Measurements from ENCODE around the gene FBXW12.
A peak's percentile ranks its signal among the peaks of the same experiment; 100 is the strongest.

Gene FBXW12

DNA sequence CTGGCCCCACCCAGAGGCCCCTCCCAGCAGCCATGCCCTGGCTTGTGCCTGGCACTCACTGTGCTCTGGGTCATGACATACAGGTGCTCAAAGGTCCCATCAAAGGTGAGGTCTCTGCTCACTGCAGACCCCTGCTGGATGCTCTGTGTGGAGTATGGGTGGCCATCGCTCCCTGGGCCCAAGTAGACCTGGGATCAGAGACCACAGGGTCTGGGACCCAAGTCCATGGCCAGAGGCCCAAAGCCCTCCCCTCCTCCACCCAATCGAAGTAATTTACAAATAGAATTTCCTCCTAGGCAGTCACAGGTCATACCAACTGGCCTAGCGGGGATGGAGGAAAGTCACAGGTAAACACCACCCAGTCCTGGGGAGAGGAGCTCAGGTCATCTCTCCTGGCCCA, 50.3 kb downstream of the FBXW12 start:
- DNase-seq (ENCODE audit: low spot score) = no peak

DNA sequence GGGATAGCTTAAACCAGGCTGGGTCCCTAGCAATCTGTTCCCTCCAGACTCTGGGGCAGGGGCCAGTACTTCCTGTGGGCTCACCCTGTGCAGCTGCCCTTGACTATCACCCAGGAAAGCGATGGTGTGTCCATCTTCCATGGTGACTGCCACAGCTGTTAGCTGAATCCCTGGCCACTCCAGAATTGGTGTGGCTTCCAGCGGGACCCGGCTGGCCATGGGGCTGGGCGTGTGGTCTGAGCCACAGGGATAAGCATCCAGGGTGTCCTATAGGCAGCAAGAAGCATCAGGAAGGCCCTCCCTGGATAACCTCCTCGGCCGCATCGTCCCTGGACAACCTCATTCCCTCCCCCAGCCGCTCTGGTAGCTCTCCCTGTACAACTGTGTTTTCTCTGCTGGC, 50.7 kb downstream of the FBXW12 start:
- DNase-seq (ENCODE audit: low spot score) = no peak

DNA sequence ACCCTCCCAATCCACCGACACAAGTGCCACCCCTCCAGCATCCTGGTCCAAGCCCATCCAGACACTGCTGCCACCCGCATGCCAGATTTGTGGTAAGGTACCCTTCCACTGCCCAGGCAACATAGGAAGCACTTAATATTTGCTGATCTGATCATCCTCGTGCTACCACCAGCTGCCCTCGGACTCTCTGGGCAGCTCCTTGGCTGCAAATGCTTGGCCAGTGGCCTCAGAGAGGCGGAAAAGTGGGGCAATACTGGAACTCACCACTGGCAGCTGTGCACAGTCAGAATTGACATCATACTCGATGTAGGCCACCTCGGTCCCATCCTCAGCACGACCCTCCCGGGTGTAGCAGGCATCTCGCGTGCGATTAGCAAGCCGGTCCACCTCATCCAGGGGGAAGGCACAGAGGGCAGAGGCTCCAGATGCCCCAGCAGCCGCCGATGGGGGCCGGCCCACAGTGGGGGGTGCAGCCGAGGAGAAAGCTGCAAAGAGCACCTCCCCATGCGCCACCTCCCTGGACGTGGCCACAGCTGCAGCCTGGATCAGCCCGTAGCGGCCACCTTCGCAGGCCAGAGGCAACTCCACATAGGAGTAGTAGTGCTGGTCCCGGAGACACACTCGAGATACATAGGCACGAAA, 51.3 kb downstream of the FBXW12 start:
- no peak for DNase-seq (ENCODE audit: low spot score)

DNA sequence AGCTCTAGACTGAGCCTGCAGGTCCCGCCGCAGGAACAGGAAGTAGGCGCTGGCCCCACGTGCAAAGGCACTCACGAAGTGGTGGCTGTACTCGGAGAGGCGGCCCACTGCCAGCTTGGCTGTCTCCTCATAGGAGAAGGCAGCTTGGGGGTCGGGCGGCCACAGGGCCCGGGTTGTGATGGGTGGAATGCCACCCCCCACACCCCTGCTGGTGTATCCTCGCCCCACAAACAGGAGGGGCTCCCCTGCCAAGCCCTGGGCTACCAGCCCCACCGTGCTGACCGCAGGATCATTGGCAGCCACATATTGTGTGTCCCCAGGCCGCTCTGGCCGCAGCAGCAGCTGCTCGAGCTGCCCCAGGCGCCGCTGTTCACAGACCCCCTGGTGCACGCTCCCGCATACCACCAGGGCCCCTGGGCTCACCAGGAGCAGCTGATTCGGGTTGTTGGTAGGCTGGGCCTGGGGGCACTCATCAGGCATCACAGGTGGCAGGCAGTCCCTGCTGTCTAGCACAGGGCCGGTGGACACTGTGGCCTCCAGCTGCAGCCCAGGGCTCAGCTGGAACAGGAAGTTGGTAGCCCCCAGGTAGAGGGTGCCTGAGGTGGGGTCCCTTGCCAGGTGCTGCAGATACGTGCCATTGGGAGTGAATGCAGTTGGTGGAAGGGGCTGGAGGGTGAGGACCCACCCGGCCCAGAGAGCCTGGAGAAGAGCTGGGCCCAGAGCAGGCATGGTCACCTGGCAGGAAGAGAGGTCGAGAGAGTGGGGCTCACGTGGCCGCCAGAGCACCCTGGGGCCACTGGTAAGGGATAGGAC, 52.1 kb downstream of the FBXW12 start:
- DNase-seq (ENCODE audit: low spot score) = no peak

GRCh38 chr3:48425281-48425812, 53.3 kb downstream of the FBXW12 start:
- no peak for DNase-seq (ENCODE audit: low spot score)

GRCh38 chr3:48426401-48426909, 54.4 kb downstream of the FBXW12 start:
- DNase-seq (ENCODE audit: low spot score) = no peak

DNA sequence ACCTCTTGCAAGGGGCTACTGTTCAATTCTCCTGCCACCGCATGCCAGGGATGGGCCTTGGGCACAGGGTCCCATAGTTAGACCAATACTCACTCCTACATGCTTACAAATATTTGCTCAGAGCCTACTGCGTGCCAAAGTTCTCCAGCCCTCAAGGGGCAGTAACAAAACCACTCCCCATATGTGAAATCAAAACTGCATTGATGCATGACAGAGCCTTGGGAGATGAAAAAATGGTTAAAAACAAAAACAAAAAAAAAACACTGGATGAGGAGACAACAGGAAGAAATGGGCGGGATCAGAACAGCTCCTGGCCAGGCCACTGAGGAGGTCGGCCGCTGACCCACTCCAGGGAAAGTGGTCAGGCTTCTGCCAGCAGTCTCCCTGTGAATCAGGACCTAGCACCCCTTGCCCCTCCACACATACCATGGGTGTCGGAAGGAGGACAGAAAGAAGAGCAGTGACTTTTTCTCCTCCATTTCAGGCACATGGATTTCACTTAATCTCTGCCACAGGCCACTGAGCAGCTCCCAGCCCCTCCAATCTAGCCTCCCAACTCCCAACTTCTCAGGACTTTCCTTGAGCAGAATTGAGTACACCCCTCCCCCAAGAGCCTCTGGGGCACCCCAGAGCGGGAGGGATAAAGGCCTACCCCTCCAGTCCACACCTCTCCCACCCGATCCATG, 55.1 kb downstream of the FBXW12 start:
- no peak for DNase-seq (ENCODE audit: low spot score)

DNA sequence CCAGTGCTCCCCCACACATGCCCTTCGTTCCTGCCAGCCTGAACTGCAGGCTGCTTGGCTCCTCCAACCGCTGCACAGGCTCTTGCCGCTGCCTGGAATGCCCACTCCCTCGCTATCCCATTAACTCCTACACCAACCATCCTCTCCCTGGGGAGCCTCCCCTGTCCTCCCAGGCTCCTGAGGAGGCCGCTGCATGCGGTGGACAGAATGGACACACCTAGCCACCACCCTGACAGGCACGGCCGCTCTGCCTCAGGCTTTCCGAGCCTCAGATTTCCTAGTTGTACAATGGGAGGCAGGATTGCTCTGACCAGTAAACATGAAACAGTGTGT, 55.6 kb downstream of the FBXW12 start:
- DNase-seq (ENCODE audit: low spot score) = no peak

- DNase-seq (ENCODE audit: low spot score) = no peak
These were observed 56.1 kb downstream of the FBXW12 start for GRCh38 chr3:48428088-48428571.

GRCh38 chr3:48428572-48429316, 56.7 kb downstream of the FBXW12 start:
- DNase-seq (ENCODE audit: low spot score) = no peak

DNA sequence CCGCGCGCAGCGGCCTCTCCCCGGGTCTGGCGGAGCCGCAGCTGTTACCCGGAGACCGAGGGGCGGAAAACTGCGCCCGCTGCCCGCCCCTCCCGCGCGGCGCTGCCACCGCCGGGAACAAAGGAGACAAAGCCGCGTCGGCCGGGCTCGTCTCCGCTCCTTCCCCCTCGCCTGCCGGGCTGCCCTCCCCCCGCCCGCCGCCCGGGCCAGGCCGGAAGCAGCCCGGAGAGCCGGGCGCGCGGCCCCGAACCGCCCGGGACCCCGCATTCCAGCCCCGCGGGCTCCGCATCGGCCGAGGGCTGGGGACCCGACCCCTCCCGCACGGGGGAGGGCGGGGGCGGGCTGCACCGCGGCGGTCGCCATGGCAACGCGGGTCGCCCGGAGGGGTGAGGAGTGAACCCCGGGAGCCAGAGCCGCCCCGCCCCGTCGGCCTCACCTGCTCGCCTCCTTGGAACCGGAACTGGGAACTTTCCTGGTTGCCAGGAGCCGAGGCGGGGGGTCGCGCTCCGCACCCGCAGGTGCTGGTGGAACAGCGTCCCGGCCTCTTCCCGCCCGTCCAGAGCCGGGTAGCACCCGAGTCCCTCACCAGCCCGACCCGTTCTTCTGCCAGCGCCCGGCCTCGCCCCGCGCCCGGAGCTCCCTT, 57.4 kb downstream of the FBXW12 start:
- peak; percentile 57 for DNase-seq (ENCODE audit: low spot score)

DNA sequence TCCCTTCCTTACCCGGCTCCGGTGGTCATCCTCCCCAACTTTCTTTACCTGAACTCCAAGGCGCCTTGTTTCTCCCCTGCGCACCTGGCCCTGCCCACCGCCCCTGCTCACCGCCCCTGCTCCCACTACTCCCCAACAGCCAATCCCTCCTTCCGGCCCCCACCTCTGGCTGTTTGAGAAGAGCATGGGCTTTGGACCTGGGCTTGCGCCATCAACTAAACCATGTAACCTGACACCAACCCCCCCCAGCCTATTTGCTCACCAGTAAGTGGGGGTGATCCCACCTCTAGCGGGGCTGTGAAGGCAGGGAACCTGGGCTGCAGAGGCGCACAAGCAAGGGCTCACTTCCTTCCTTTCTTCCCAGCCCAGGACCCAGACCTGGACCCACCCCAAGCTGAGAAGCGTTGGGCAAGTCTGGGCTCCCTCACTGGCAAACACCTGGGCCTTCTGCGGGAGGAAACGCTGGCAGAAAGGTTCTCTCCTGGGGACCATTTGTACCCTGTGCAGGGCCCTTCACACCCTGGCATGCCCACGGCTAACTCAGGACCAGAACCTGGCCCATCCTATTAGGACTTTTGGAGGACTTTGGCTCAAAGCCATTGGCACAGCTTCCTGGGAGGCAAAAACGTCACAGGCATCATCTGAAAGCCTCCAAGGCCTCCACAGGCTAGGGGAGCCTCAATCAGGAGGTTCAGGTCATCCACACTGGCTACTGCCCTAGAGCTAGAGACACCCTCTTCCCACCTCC, 58.1 kb downstream of the FBXW12 start, which contains the start of gene PLXNB1:
PLXNB1 (minus strand) TSS at position 127 of the 748 bp plus-strand sequence. CDS start 5,475 bp downstream, outside the sequence.
- DNase-seq (ENCODE audit: low spot score) = peak; percentile 37

GRCh38 chr3:48430708-48431101, 58.7 kb downstream of the FBXW12 start:
- DNase-seq (ENCODE audit: low spot score) = no peak

- DNase-seq (ENCODE audit: low spot score) = no peak
These were observed 59.4 kb downstream of the FBXW12 start for GRCh38 chr3:48431224-48432029.

DNA sequence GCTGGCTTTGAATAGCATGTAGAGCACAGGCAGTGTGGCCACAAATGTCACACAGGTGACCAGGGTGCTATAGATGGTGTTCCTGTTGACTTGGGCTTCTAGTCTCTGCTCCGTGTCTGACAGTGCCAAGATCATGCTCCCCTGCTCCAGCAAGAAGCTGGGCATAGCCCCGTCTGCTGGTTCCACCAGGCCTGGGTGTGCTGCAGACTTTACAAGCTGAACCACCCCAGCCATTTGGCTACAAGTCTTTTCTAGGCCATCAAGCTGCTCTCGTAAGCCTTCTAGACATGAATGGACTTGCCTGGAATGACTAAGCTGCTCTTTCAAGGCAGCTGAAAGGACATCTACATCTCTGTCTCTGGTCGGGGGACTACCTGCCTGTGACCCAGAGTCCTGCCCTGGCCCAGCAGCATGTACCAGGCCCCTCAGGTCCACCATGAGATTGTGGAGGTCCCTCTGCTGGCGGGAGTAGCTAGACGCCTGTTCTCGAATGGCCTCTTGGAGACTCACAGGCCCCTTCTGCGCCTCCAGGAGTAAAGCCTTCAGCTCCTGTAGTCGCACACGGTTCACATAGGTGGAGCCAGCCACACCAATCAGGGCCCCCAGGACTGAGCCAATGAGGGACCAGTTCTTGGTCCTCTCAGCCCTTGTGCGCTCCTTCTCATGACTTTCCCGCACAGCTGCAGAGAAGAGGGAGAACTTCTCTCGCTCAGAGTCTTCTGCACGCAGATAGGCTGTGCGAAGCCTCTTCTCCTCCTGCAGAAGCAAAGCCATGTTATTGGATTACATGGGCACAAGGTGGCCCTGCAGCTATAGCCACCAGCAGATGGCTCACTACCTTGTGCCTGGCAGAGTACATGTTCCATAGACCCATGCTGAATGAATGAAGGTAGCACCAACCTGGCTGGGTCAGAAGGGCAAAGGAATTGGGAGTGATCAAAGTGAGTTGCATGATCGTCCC, 60.7 kb downstream of the FBXW12 start:
- DNase-seq (ENCODE audit: low spot score) = no peak

- peak; percentile 60 for DNase-seq (ENCODE audit: low spot score)
These were observed 61.6 kb downstream of the FBXW12 start for GRCh38 chr3:48433472-48434118.

GRCh38 chr3:48434591-48435222, 62.7 kb downstream of the FBXW12 start:
- no peak for DNase-seq (ENCODE audit: low spot score)

Measured in AG08395 (cell line).